ENCODE results near the gene LIN7B.
"Not testable (repeated sequence)": the region's sequence is repeated elsewhere in the genome, so short reads cannot be mapped to it uniquely, and the experiment has no call there.

The LIN7B gene

DNA sequence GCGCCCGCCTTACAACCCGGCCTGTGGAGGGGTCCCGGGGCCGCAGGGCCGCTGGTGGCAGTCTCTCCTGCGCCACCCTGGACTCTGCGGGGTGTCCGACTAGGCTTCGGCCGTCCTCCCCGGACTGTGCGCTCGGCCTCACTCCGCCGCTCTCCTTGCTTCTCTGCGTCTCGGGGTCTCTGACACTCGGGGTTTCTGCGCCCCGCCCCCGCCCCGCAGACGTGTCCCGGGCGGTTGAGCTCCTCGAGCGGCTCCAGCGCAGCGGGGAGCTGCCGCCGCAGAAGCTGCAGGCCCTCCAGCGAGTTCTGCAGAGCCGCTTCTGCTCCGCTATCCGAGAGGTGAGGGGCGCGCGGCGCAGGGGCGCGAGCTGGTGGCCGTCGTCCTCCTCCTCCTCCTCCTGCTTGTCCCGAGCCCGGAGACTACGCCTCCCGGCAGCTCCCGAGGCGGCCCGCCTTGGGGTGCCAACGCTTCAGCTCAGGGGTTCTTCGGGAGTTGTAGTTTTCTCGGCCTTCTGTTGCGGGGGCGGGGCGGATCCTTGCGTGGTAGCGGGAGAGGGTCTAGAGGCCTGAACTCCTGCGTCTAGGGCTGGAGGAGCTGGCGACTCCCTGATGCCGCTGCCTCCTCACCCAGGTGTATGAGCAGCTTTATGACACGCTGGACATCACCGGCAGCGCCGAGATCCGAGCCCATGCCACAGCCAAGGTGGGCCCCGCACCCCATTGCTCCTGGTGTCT lies 627 bp downstream of the LIN7B start:
- peak; percentile 25 for DNase-seq
- in situ Hi-C loops (cut with HindIII; ENCODE audit: low pct_ligation_motif_present, low pct_unique_long_range_greater_than_20kb, low sequenced_read_pairs) = no loop called here

DNA sequence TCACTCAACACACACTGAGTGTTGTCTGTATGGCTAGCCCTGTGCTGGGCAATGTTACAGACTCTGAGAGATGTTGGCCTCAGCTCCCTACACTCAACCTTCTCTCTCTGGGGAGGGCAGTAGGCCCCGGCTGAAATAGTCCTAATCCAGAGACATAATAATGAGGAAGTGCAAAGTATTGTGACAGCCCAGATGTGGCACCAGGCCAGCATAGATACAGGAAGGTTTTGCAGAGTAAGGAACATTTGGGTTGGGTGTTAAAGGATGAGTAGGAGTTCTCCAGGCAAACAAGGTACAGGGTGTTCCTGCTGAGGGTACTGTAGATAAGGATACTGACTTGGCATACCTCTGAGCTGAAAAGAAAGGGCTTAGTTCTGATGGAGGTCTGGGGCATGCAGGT lies 2.4 kb downstream of the LIN7B start:
- no peak for DNase-seq
- in situ Hi-C loops (cut with HindIII; ENCODE audit: low pct_ligation_motif_present, low pct_unique_long_range_greater_than_20kb, low sequenced_read_pairs) = no loop called here

DNA sequence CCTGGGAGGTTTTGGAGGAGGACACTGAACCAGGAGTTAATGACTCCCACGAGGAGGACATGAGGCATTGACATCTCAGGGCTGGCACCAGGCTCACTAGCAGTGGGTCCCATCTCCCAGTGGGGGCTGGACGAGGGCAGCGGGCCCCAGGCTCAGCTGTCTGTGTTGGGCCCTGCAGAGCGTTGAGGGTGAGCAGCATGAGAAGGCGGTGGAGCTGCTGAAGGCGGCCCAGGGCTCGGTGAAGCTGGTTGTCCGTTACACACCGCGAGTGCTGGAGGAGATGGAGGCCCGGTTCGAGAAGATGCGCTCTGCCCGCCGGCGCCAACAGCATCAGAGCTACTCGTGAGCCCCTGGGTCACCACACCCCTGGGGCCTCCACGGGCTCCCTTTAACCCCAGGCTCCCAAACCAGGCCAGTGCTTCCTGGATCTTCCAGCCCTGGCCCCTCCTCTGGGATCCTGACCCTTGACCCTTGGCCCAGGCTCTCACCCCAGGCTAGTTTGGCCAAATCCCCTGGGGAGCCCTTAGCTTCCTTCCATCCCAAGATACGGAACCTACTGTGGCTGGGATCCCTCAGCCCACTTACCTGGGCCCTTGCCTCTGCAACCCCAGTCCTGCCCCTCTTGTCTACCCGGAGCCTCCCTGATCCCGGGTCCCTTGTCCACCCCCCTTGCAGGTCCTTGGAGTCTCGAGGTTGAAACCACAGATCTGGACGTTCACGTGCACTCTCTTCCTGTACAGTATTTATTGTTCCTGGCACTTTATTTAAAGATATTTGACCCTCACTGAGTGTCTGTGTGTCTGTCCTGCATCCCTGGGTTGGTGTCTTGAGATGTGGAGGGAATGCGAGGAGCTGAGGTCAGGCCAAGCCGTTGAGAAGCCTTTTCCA lies 3.8 kb downstream of the LIN7B start:
- in situ Hi-C loops (cut with HindIII; ENCODE audit: low pct_ligation_motif_present, low pct_unique_long_range_greater_than_20kb, low sequenced_read_pairs) = no loop called here
- no peak for DNase-seq

DNA sequence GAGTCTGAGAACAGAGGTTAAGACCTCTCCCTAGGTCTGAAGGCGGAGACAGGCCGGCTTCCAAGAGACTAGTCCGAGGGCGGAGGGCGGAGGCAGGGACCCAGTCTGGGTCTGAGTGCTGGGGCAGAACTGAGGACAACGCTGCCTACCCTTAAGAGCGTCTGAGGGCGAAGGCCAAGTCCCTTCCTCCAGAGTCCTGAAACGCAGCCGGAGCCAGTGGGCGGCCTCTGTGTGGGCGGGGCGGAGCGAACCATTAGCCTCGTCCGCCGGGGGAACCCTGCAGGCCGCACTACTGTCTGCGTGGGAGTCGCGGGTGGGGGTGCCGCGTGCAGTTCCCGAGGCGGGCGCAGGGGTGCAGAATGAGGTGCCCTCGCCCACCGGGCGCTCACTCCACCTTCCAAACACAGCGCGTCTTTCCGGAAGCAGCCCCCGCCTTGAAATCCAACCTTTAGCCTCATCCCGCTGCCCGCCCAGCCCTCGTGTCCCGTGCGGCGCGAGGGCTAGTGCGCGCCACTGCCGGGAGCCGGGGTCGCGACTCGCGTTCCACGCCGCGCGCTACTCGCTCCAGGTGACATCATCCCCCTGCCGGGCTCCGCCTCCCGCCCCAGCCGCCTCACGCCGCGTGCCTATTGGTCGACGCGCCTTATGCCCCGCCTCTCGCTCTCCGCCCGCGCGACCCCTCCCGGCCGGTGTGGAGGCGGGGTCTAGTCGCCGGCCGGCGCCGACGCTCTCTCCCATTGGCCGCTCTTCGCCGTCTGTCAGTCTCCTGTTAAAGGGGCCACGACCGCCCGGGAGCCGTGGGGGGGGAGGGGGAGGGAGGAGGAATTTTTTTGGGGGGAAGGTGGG lies 4.6 kb downstream of the LIN7B start, which contains the start of gene C19orf73:
C19orf73 (minus strand) TSS at position 579 of the 846 bp plus-strand sequence; CDS start at position 458, 121 bp downstream.
- DNase-seq = peak; percentile 89
- in situ Hi-C loops (cut with HindIII; ENCODE audit: low pct_ligation_motif_present, low pct_unique_long_range_greater_than_20kb, low sequenced_read_pairs) = no loop called here

DNA sequence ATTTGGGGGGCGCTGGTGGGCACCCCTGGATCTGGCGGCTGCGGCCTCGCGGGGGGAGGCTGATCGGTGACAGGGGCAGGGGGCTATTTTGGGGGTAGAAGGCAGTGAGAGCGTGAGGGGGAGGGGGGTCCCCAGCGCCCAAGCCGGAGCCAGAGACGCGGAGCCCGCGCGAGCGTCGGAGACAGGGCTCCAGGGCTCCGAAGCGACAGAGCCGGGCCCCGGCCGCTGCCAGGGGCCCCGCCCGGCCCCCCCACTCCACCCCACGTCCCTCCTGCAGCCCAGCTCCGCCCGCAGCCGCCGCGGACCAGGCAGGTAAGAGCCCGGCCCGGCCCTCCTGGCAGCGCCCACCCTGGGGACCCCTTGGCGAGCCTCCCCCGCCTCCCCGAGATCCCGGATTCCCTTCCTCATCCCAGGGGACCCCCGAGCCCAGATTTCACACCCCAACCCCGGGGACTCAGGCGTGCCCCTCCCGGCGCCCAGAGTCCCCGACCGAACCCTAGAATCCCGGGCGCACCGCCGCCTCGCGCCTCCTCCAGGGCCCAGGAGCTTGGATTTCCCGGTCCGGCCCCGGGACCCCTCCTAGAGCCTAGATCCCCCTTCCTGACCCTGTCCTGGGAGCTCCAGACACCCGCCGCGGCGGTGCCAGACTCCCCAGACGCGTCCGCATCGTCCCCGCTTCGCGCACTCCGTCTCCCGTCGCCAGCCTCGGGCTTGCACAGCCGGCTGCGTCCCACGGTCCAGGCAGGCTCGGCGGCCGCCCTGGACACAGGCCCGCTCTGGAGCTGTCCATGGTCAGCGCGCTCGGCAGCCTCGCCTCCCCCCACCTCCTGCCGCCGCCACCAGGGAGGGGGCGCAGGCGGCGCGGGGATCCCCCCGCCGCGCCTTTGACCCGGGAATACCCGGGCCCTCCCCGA lies 5.5 kb downstream of the LIN7B start, which contains the start of gene PPFIA3:
PPFIA3 (plus strand) TSS at position 134 of the 914 bp plus-strand sequence. CDS start 8,330 bp downstream, outside the sequence.
- in situ Hi-C loops (cut with HindIII; ENCODE audit: low pct_ligation_motif_present, low pct_unique_long_range_greater_than_20kb, low sequenced_read_pairs) = no loop called here
- DNase-seq = peak; percentile 64

DNA sequence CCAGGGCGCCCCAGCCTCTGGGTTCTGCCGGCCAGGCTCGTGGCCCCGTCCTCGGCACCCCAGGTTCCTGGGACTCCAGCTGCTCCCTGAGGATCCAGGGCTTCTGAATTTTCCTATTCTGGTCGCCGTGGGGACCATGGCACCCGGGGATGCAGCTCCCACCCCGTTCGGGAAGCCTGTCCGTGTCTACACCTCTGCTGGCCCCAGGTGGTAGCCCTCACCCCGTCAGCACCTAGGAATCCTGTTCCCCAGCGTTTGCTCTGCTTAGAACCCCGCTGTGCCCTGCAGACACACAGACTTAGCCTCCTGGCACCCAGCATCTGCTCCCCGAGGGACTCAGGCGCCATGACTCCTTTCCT lies 6.1 kb downstream of the LIN7B start:
- no peak for DNase-seq
- in situ Hi-C loops (cut with HindIII; ENCODE audit: low pct_ligation_motif_present, low pct_unique_long_range_greater_than_20kb, low sequenced_read_pairs) = no loop called here

DNA sequence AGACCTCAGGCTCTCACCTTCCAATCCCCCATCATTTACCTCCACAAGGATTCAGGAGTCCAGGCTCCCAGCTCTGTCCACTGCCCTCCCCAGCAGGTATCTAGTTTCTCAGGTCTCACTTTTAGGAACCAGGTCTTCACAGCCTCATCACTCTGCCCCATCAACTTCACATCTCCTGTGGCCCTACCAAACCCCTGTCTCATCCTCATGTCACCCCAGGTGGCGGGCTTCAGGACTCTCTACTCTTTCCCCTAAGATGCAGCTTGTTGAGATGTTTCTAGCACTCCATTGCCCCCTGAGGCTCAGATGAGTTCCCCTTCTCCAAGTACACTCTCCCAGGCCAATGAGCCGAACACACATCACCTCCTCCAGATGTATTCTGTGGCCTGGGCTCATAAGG lies 6.7 kb downstream of the LIN7B start:
- in situ Hi-C loops (cut with HindIII; ENCODE audit: low pct_ligation_motif_present, low pct_unique_long_range_greater_than_20kb, low sequenced_read_pairs) = no loop called here
- no peak for DNase-seq

DNA sequence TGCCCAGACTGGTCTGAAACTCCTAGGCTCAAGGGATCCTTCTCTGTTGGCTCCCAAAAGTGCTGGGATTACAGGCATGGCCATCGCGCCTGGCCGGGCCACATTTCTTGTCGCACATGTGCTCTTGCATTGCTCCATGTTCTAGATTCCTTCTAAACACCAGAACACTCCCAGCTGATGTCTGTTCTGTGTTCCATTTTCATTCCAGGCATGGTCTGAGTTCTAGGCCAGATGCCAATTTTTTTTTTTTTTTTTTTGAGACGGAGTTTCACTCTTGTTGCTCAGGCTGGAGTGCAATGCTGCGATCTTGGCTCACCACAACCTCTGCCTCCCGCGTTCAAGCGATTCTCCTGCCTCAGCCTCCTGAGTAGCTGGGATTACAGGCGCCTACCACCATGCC lies 7.7 kb downstream of the LIN7B start:
- in situ Hi-C loops (cut with HindIII; ENCODE audit: low pct_ligation_motif_present, low pct_unique_long_range_greater_than_20kb, low sequenced_read_pairs); DNase-seq: not testable (repeated sequence)

DNA sequence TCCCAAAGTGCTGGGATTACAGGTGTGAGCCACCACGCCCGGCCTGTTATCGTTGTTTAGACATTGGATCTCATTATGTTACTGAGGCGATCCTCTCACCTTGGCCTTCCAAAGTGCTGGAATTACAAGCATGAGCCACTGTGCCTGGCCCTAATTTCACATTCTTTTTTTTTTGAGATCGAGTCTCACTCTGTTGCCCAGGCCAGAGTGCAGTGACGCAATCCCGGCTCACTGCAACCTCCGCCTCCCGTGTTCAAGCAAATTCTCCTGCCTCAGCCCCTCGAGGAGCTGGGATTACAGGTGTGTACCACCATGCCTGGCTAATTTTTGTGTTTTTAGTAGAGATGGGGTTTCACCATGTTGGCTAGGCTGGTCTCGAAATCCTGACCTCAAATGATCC lies 9.1 kb downstream of the LIN7B start:
- in situ Hi-C loops (cut with HindIII; ENCODE audit: low pct_ligation_motif_present, low pct_unique_long_range_greater_than_20kb, low sequenced_read_pairs); DNase-seq: not testable (repeated sequence)

DNA sequence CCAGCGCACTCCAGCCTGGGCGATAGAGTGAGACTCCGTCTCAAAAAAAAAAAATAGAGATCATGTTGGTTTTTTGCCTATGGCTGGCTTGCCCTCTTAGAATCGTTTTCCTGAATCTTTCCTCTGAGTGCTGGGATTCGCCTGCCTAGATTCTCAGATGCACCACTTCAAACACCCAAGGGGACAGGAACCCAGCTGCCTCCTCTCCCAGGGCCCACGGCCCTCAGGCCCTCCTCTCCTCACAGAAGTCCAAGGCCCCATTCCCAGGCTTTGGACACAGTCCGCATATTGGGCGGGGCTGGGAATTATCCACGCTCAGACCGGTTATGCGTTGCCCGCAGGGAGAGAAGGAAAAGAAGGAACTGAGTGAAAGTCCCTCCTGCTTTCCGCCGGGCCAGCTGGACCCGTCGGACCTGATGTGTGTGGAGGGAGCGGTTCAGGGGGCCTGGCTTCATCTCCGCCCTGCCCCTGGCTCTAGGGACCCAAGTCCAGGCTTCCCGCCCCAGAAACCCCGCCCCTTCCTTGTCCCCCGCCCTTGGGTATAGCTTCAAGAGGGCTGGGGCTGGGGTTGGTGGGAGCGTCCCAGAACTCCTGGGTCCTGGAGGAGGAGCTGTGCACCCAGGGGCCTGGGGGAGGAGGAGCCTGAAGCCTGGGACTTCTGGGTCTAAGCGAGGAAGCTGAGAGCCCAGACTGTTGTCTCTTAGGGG lies 11.0 kb downstream of the LIN7B start:
- in situ Hi-C loops (cut with HindIII; ENCODE audit: low pct_ligation_motif_present, low pct_unique_long_range_greater_than_20kb, low sequenced_read_pairs) = no loop called here

DNA sequence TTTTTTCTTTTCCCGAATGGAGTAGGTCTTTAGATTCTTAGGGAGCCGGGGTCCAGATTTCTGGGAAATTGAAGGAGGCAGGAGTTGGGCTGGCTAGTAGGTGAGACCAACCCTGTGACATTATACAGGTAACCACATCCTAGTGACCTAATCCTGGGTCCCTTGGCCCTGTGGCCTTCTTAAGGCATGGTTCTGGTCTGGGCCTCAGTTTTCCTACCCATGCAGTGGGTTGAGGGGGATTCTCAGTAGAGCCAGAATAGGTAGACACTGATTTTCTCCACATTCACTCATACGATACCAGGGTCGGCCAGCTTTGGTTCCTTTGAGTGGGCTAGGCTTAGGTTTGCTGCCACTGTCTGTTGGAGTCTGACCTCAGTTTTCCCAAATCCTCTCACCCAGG lies 12.4 kb downstream of the LIN7B start:
- in situ Hi-C loops (cut with HindIII; ENCODE audit: low pct_ligation_motif_present, low pct_unique_long_range_greater_than_20kb, low sequenced_read_pairs) = no loop called here
- DNase-seq = no peak

More for the DNA sequence above, 11.0 kb downstream of the LIN7B start:
- no peak for DNase-seq

DNA sequence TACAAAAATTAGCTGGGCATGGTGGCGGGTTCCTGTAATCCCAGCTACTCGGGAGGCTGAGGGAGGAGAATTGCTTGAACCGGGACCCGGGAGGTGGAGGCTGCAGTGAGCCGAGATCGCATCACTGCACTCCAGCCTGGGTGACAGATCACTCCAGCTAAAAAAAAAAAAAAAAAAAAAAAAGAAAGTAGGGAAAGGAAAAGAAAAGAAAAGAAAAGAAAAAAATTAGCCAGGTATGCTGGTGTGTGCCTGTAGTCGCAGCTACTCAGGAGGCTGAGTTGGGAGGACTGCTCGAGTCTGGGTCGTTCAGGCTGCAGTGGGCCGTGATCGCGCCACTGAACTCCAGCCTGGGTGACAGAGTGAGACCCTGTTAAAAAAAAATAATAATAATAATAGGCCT lies 13.1 kb downstream of the LIN7B start:
- in situ Hi-C loops (cut with HindIII; ENCODE audit: low pct_ligation_motif_present, low pct_unique_long_range_greater_than_20kb, low sequenced_read_pairs); DNase-seq: not testable (repeated sequence)

DNA sequence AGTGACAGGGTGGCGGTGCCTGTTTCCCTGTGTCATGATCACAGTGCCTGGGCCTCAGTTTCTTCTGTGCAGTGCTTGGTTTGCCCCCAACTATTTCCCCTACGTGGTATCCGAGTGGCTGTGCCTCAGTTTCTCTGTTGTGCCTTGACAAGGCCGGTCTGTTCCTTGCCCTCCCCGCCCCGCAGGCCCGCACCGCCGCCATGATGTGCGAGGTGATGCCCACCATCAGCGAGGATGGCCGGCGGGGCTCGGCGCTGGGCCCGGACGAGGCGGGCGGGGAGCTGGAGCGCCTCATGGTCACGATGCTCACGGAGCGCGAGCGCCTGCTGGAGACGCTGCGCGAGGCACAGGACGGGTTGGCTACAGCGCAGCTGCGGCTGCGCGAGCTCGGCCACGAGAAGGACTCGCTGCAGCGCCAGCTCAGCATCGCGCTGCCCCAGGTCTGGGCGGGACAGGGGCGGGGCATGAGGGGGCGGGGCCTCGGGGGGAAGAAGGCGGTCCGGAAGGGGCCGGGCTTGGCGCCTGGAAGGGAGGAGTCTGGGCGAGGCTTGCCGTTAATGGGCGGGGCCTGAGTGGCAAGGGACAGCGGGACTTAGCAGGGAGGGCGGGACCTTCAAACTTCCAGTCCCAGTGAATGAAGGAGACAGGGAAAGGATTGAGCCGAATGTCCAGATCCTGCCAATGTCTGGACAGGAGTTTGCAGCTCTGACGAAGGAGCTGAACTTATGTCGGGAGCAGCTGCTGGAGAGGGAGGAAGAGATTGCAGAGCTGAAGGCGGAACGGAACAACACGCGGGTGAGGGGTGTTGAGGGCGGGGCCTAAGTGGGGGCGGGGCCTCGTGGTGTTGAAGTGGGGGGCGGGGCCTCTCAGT lies 13.7 kb downstream of the LIN7B start:
- peak; percentile 90 for DNase-seq
- in situ Hi-C loops (cut with HindIII; ENCODE audit: low pct_ligation_motif_present, low pct_unique_long_range_greater_than_20kb, low sequenced_read_pairs) = no loop called here

DNA sequence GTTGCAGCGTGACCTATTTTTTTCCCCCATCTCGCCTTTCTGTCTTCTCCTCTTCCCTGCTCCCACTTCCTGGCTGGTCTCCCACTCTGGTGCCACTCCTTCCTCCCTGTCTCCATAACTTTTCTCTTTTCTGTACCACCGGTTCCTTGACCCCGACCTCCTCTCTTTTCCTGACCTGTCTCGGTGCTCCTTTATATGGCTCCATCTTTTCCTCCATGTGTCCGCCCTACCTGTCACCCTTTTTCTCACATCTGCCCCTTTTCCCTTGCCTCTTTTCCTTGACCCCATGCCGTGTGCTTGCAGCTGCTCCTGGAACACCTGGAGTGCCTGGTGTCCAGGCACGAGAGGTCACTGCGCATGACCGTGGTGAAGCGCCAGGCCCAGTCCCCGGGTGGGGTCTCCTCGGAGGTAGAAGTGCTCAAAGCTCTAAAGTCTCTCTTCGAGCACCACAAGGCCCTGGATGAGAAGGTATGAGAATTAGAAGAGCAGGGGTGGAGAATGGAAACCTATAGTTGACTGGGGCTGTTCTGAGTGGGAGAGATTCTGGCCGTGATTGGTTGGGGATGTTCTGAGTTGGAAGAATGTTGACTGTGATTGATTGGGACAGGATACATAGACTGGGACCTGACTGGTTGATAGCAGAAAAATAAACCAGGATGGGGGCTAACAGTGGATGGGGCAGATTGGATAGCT lies 14.5 kb downstream of the LIN7B start:
- DNase-seq = no peak
- in situ Hi-C loops (cut with HindIII; ENCODE audit: low pct_ligation_motif_present, low pct_unique_long_range_greater_than_20kb, low sequenced_read_pairs) = no loop called here

DNA sequence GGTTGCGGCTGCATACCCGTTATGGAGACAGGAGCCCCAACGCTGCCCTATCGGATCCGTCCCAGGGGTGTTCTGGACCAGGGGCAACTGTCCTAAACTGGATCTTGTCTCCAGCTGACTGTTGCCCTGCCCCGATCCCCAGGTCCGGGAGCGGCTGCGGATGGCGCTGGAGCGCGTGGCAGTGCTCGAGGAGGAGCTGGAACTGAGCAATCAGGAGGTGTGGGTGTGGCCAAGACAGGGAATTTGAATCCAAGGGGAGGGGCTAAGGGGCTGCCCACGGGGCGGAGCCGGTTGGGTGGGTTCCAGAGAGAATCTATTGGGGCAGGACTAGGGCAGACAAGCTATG lies 15.0 kb downstream of the LIN7B start:
- in situ Hi-C loops (cut with HindIII; ENCODE audit: low pct_ligation_motif_present, low pct_unique_long_range_greater_than_20kb, low sequenced_read_pairs) = no loop called here
- no peak for DNase-seq

DNA sequence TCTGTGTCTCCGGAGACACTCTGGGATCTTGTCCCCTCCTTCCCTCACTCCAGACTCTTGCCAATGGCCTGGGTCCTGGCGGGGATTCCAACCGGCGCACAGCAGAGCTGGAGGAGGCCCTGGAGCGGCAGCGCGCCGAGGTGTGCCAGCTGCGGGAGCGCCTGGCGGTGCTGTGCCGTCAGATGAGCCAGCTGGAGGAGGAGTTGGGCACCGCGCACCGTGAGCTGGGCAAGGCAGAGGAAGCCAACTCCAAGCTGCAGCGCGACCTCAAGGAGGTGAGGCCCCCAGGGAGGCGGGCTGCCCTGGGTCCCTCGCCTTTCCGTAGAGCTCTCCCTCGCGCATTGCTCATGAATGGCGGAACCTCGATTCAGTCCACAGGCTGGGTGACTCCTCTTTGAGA lies 16.2 kb downstream of the LIN7B start:
- DNase-seq = no peak
- in situ Hi-C loops (cut with HindIII; ENCODE audit: low pct_ligation_motif_present, low pct_unique_long_range_greater_than_20kb, low sequenced_read_pairs) = no loop called here

Data from ACHN (cell line).